Measurements from ENCODE around the gene PDE10A.

- no peak for TF ChIP-seq ZBTB43 (CRISPR knock-in tag; IDR thresholded peaks at IDR 0.05)
- TF ChIP-seq NFE2 (IDR thresholded peaks at IDR 0.05; ENCODE audit: low read depth), result no peak
These were observed 126.1 kb downstream of the PDE10A start for GRCh38 chr6:165536911-165537310.
